Endothelial cell (in vitro differentiated cells): ENCODE measurements around the gene MGRN1. TPM values are rescaled to one million over a fixed set of nuclear protein-coding genes. Genes with fewer than 3 reads are reported as not detected.

ENCODE experiments used
- DNase-seq: peaks from one replicate; pipeline ENCODE4 v3.0.0; 2021; ENCODE audit warnings: low spot score
- H3K27ac Mint-ChIP-seq: one replicate; pipeline ENCODE4 v1.8.0; 2021; ENCODE audit warnings: mixed read lengths, inconsistent platforms; ENCODE audit not compliant: unreplicated experiment
- H3K27me3 Mint-ChIP-seq: one replicate; pipeline ENCODE4 v1.8.0; 2021; ENCODE audit warnings: mild to moderate bottlenecking, moderate library complexity, mixed read lengths, inconsistent platforms; ENCODE audit not compliant: unreplicated experiment
- H3K36me3 Mint-ChIP-seq: one replicate; pipeline ENCODE4 v1.8.0; 2021; ENCODE audit warnings: mild to moderate bottlenecking, low read depth, mixed read lengths, inconsistent platforms; ENCODE audit not compliant: unreplicated experiment
- H3K4me1 Mint-ChIP-seq: one replicate; pipeline ENCODE4 v1.8.0; 2021; ENCODE audit warnings: mild to moderate bottlenecking, mixed read lengths, inconsistent platforms; ENCODE audit not compliant: unreplicated experiment
- H3K4me3 Mint-ChIP-seq: one replicate; pipeline ENCODE4 v1.8.0; 2021; ENCODE audit warnings: mild to moderate bottlenecking, mixed read lengths, inconsistent platforms; ENCODE audit not compliant: unreplicated experiment
- H3K9me3 Mint-ChIP-seq: one replicate; pipeline ENCODE4 v1.8.0; 2021; ENCODE audit warnings: mixed read lengths, inconsistent platforms; ENCODE audit not compliant: unreplicated experiment
- CTCF ChIP-seq: fragments of 200-600 bp; sonication (generic); IDR thresholded peaks from one replicate; pipeline ENCODE4 v1.5.0; 2021; ENCODE audit warnings: antibody characterized with exemption; ENCODE audit not compliant: unreplicated experiment
- total RNA-seq: library from RNA; stranded (reverse); fragmentation: NEBNext Ultra II Directional; extraction: Animal tissue kit (Norgen Biotek cat#: 25700); gene quantifications from one replicate; pipeline ENCODE4 v1.2.1, GENCODE V29; 2021; ENCODE audit not compliant: unreplicated experiment

MGRN1 gene
- total RNA-seq, 1 donor from 2014 or later = 82.5 TPM

- Mint-ChIP-seq H3K4me1 (no peaks in the 10 kb centered on the region), H3K4me3 (no peak overlapping the region), H3K36me3 (peaks cover 20% of the 10 kb centered on the region), H3K27ac (no peak overlapping the region), H3K27me3 (peaks cover 5% of the 10 kb centered on the region), H3K9me3 (no peaks in the 10 kb centered on the region)
- DNase-seq = no peak
- TF ChIP-seq CTCF = no peak
These were observed 75.9 kb downstream of the MGRN1 start for GRCh38 chr16:4700380-4700996.

- Mint-ChIP-seq H3K9me3 (no peaks in the 10 kb centered on the region), H3K4me3 (no peak overlapping the region)
- DNase-seq = no peak
These were observed 76.5 kb downstream of the MGRN1 start for GRCh38 chr16:4700997-4701743.

GRCh38 chr16:4701791-4702465, 77.3 kb downstream of the MGRN1 start:
- H3K9me3 Mint-ChIP-seq = no peaks in the 10 kb centered on the region
- H3K27ac Mint-ChIP-seq = no peak overlapping the region
- peaks cover 5% of the 10 kb centered on the region for H3K27me3 Mint-ChIP-seq
- TF ChIP-seq CTCF = no peak
- H3K4me3 Mint-ChIP-seq = no peak overlapping the region
- H3K4me1 Mint-ChIP-seq = no peaks in the 10 kb centered on the region
- no peak for DNase-seq
- H3K36me3 Mint-ChIP-seq = peaks cover 26% of the 10 kb centered on the region

More at GRCh38 chr16:4700997-4701743, 76.5 kb downstream of the MGRN1 start:
- Mint-ChIP-seq H3K27ac (no peak overlapping the region), H3K27me3 (peaks cover 5% of the 10 kb centered on the region), H3K4me1 (no peaks in the 10 kb centered on the region), H3K36me3 (peaks cover 20% of the 10 kb centered on the region)
- no peak for TF ChIP-seq CTCF

- Mint-ChIP-seq H3K4me1 (no peaks in the 10 kb centered on the region), H3K9me3 (no peaks in the 10 kb centered on the region), H3K27me3 (peaks cover 5% of the 10 kb centered on the region), H3K36me3 (peaks cover 27% of the 10 kb centered on the region), H3K4me3 (no peak overlapping the region), H3K27ac (no peak overlapping the region)
- TF ChIP-seq CTCF = no peak
- no peak for DNase-seq
These were observed 77.8 kb downstream of the MGRN1 start for GRCh38 chr16:4702466-4702808.

GRCh38 chr16:4703906-4704305, 79.3 kb downstream of the MGRN1 start:
- TF ChIP-seq CTCF = no peak
- Mint-ChIP-seq H3K9me3 (no peaks in the 10 kb centered on the region), H3K4me3 (no peak overlapping the region), H3K27me3 (peaks cover 5% of the 10 kb centered on the region), H3K27ac (no peak overlapping the region), H3K36me3 (peaks cover 27% of the 10 kb centered on the region), H3K4me1 (no peaks in the 10 kb centered on the region)
- DNase-seq = no peak
